ENCODE data around the gene PIK3AP1. TPM values are rescaled to one million over a fixed set of nuclear protein-coding genes. Genes with fewer than 3 reads are reported as not detected.

PIK3AP1 gene
- total and polyA plus RNA-seq, 2 of the 8 experiments (the other 6 are each of a cell fraction or from before 2014, with no cell fraction given) = 1.9 to 4.5 TPM

GRCh38 chr10:96687317-96688012 lies 32.8 kb downstream of the PIK3AP1 start:
- no peak overlapping the region for H2BK20ac ChIP-seq (ENCODE audit: low read length)
- H3K4me1 ChIP-seq (replicated peaks in 1 of 4; ENCODE audit: control insufficient read depth in 3 of 4, insufficient read depth in 4 of 4, low read length in 3 of 4) = peaks cover 0 to 4% (median 0%) of the 10 kb centered on the region in 4 experiments; a peak in 3 of 7 replicates
- no peak overlapping the region for H3K4me2 ChIP-seq (ENCODE audit: insufficient read depth in 1 of 2, low read depth in 2 of 2, low read length in 2 of 2)
- no peak overlapping the region for H2BK120ac ChIP-seq (replicated peaks; ENCODE audit: low read depth, low read length)
- H4K5ac ChIP-seq (ENCODE audit: insufficient read length, low read depth, low read length) = no peak overlapping the region
- 92 to 100% methylated on average over 3 to 8 of the region's 8 CpGs for WGBS, 2 experiments (ENCODE audit: extremely low coverage in 1 of 2, insufficient coverage in 1 of 2, insufficient read length in 1 of 2, insufficient replicate concordance in 2 of 2, low coverage in 1 of 2, low lambda C conversion rate in 2 of 2, missing lambda C conversion rate in 1 of 2)
- no peak overlapping the region for H4K8ac ChIP-seq (ENCODE audit: extremely low read depth, insufficient read depth, low read length)
- no peaks in the 10 kb centered on the region for H3K23me2 ChIP-seq (ENCODE audit: low read depth, low read length)
- H2AK5ac ChIP-seq (ENCODE audit: low read depth, low read length) = no peak overlapping the region
- no peaks in the 10 kb centered on the region for H4K20me1 ChIP-seq (replicated peaks in 1 of 2; ENCODE audit: control insufficient read depth in 1 of 2, insufficient read depth in 2 of 2, low read length in 2 of 2)
- ChIA-PET CTCF (ENCODE audit: partially characterized antibody) (no interaction called here), POLR2A (ENCODE audit: partially characterized antibody) (no interaction called here)
- H4K91ac ChIP-seq (replicated peaks; ENCODE audit: insufficient read length, low read length) = no peak overlapping the region
- no peaks in the 10 kb centered on the region for H3K36me3 ChIP-seq (ENCODE audit: control insufficient read depth in 2 of 4, insufficient read depth in 4 of 4, low read length in 3 of 4)
- no peak overlapping the region for H3K18ac ChIP-seq (ENCODE audit: extremely low read depth, low read length)
- no peak overlapping the region for H3K27ac ChIP-seq (ENCODE audit: low read depth, low read length)
- no peak for DNase-seq (ENCODE audit: low read depth in 1 of 2, low spot score in 2 of 2)
- H3K27me3 ChIP-seq (replicated peaks in 1 of 4; ENCODE audit: control insufficient read depth in 3 of 4, extremely low read depth in 1 of 4, insufficient read depth in 3 of 4, low read length in 3 of 4) = no peaks in the 10 kb centered on the region
- H2AFZ ChIP-seq (ENCODE audit: low read length) = no peak overlapping the region
- no peak overlapping the region for H3K9ac ChIP-seq (replicated peaks in 1 of 4; ENCODE audit: extremely low read depth in 1 of 4, low read depth in 3 of 4, low read length in 3 of 4)
- H3K14ac ChIP-seq (ENCODE audit: insufficient read length) = no peak overlapping the region
- H3K4ac ChIP-seq (replicated peaks; ENCODE audit: insufficient read length, low read depth, low read length) = no peak overlapping the region
- no peak overlapping the region for H2BK5ac ChIP-seq (ENCODE audit: low read depth, low read length)
- TF ChIP-seq, protein P1, sequence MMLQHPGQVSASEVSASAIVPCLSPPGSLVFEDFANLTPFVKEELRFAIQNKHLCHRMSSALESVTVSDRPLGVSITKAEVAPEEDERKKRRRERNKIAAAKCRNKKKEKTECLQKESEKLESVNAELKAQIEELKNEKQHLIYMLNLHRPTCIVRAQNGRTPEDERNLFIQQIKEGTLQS (IDR thresholded peaks at IDR 0.05; ENCODE audit: insufficient read depth, low read depth, low read length) = no peak
- TF ChIP-seq HDAC6 (IDR thresholded peaks at IDR 0.05; ENCODE audit: low read depth, low read length) (no peak), TCF12 (IDR thresholded peaks at IDR 0.05; ENCODE audit: low read depth, low read length) (no peak), RAD21 (IDR thresholded peaks at IDR 0.05 in 1 of 2, conservative IDR thresholded peaks at IDR 0.05 in 1 of 2; ENCODE audit: low read depth in 2 of 2, low read length in 2 of 2) (no peak)
- H3K56ac ChIP-seq (replicated peaks; ENCODE audit: insufficient read length, low read depth, low read length) = no peak overlapping the region
- no peak overlapping the region for H3K23ac ChIP-seq (ENCODE audit: insufficient read length)
- H3K4me3 ChIP-seq (ENCODE audit: extremely low read depth in 1 of 4, insufficient read depth in 2 of 4, low read depth in 3 of 4, low read length in 4 of 4) = no peak overlapping the region
- no peak for FAIRE-seq
- H3K79me1 ChIP-seq (ENCODE audit: low read depth, low read length) = no peaks in the 10 kb centered on the region; the same call in 1 of the 2 replicates
- H3K79me2 ChIP-seq (ENCODE audit: control insufficient read depth in 1 of 2, insufficient read depth in 2 of 2, low read length in 2 of 2) = no peaks in the 10 kb centered on the region
- no peak overlapping the region for H2BK12ac ChIP-seq (ENCODE audit: low read depth, low read length)
- no peaks in the 10 kb centered on the region for H3K9me3 ChIP-seq (ENCODE audit: insufficient read depth in 2 of 2, low read depth in 1 of 2, low read length in 1 of 2)
- no peak overlapping the region for H2BK15ac ChIP-seq (ENCODE audit: low read length)

Measured in H1 (cell line).